ENCODE measurements around the gene IGSF8.

Gene IGSF8

GRCh38 chr1:160066829-160067745 is 31.3 kb downstream of the IGSF8 start:
- no peak for TF ChIP-seq CTCF (IDR thresholded peaks at IDR 0.05; ENCODE audit: poor library complexity, severe bottlenecking)
- Histone ChIP-seq H3K4me1 (ENCODE audit: insufficient read depth, poor library complexity, severe bottlenecking) (no peaks in the 10 kb centered on the region), H3K9me3 (ENCODE audit: severe bottlenecking) (no peaks in the 10 kb centered on the region), H3K4me3 (ENCODE audit: severe bottlenecking) (no peak overlapping the region), H3K27ac (ENCODE audit: poor library complexity, severe bottlenecking) (no peak overlapping the region), H3K36me3 (ENCODE audit: low read depth) (no peaks in the 10 kb centered on the region), H3K27me3 (ENCODE audit: insufficient read depth, poor library complexity, severe bottlenecking) (peaks cover 11% of the 10 kb centered on the region)
- ATAC-seq (ENCODE audit: low read depth) (no peak), DNase-seq (ENCODE audit: low spot score) (no peak)

GRCh38 chr1:160064746-160065145 is 33.7 kb downstream of the IGSF8 start:
- no peaks in the 10 kb centered on the region for H3K9me3 ChIP-seq (ENCODE audit: severe bottlenecking)
- TF ChIP-seq CTCF (IDR thresholded peaks at IDR 0.05; ENCODE audit: poor library complexity, severe bottlenecking): no peak
- H3K4me1 ChIP-seq (ENCODE audit: insufficient read depth, poor library complexity, severe bottlenecking): no peaks in the 10 kb centered on the region
- no peak overlapping the region for H3K27ac ChIP-seq (ENCODE audit: poor library complexity, severe bottlenecking)
- no peak for ATAC-seq (ENCODE audit: low read depth)
- DNase-seq (ENCODE audit: low spot score): no peak
- no peaks in the 10 kb centered on the region for H3K27me3 ChIP-seq (ENCODE audit: insufficient read depth, poor library complexity, severe bottlenecking)
- H3K4me3 ChIP-seq (ENCODE audit: severe bottlenecking): no peak overlapping the region
- H3K36me3 ChIP-seq (ENCODE audit: low read depth): no peaks in the 10 kb centered on the region

- H3K4me3 ChIP-seq (ENCODE audit: severe bottlenecking): no peak overlapping the region
- H3K27me3 ChIP-seq (ENCODE audit: insufficient read depth, poor library complexity, severe bottlenecking): no peaks in the 10 kb centered on the region
- no peaks in the 10 kb centered on the region for H3K9me3 ChIP-seq (ENCODE audit: severe bottlenecking)
- ATAC-seq (ENCODE audit: low read depth) (no peak), DNase-seq (ENCODE audit: low spot score) (no peak)
- no peak overlapping the region for H3K27ac ChIP-seq (ENCODE audit: poor library complexity, severe bottlenecking)
- H3K36me3 ChIP-seq (ENCODE audit: low read depth): no peaks in the 10 kb centered on the region
- H3K4me1 ChIP-seq (ENCODE audit: insufficient read depth, poor library complexity, severe bottlenecking): no peaks in the 10 kb centered on the region
- no peak for TF ChIP-seq CTCF (IDR thresholded peaks at IDR 0.05; ENCODE audit: poor library complexity, severe bottlenecking)
These were observed 34.3 kb downstream of the IGSF8 start for GRCh38 chr1:160064164-160064563.

GRCh38 chr1:160063176-160063575 is 35.2 kb downstream of the IGSF8 start:
- no peaks in the 10 kb centered on the region for H3K9me3 ChIP-seq (ENCODE audit: severe bottlenecking)
- no peak for TF ChIP-seq CTCF (IDR thresholded peaks at IDR 0.05; ENCODE audit: poor library complexity, severe bottlenecking)
- no peaks in the 10 kb centered on the region for H3K4me1 ChIP-seq (ENCODE audit: insufficient read depth, poor library complexity, severe bottlenecking)
- H3K36me3 ChIP-seq (ENCODE audit: low read depth): no peaks in the 10 kb centered on the region
- H3K27ac ChIP-seq (ENCODE audit: poor library complexity, severe bottlenecking): no peak overlapping the region
- DNase-seq (ENCODE audit: low spot score) (no peak), ATAC-seq (ENCODE audit: low read depth) (no peak)
- no peaks in the 10 kb centered on the region for H3K27me3 ChIP-seq (ENCODE audit: insufficient read depth, poor library complexity, severe bottlenecking)
- no peak overlapping the region for H3K4me3 ChIP-seq (ENCODE audit: severe bottlenecking)

GRCh38 chr1:160062230-160062532 is 36.2 kb downstream of the IGSF8 start:
- H3K27me3 ChIP-seq (ENCODE audit: insufficient read depth, poor library complexity, severe bottlenecking): no peaks in the 10 kb centered on the region
- TF ChIP-seq CTCF (IDR thresholded peaks at IDR 0.05; ENCODE audit: poor library complexity, severe bottlenecking): no peak
- ATAC-seq (ENCODE audit: low read depth): no peak
- no peaks in the 10 kb centered on the region for H3K36me3 ChIP-seq (ENCODE audit: low read depth)
- H3K4me3 ChIP-seq (ENCODE audit: severe bottlenecking): no peak overlapping the region
- H3K4me1 ChIP-seq (ENCODE audit: insufficient read depth, poor library complexity, severe bottlenecking): no peaks in the 10 kb centered on the region
- no peak overlapping the region for H3K27ac ChIP-seq (ENCODE audit: poor library complexity, severe bottlenecking)
- H3K9me3 ChIP-seq (ENCODE audit: severe bottlenecking): no peaks in the 10 kb centered on the region
- no peak for DNase-seq (ENCODE audit: low spot score)

All from RWPE2 (cell line).